ENCODE data around the gene APOL5.
"Not testable (repeated sequence)": the region's sequence is repeated elsewhere in the genome, so short reads cannot be mapped to it uniquely, and the experiment has no call there.

The APOL5 gene

GRCh38 chr22:35688913-35689675 is 28.6 kb upstream of the APOL5 start:
- H3K36me3 ChIP-seq (replicated peaks) = no peaks in the 10 kb centered on the region
- no peaks in the 10 kb centered on the region for H3K27me3 ChIP-seq (replicated peaks)
- no peak for TF ChIP-seq CTCF (IDR thresholded peaks at IDR 0.05; ENCODE audit: low read depth, low read length, missing control alignments)
- no peak overlapping the region for H3K27ac ChIP-seq
- in situ Hi-C loops (cut with HindIII; ENCODE audit: low pct_ligation_motif_present, low sequenced_read_pairs) = no loop called here
- H3K4me3 ChIP-seq (ENCODE audit: low read depth, low read length) = no peak overlapping the region
- no peak for DNase-seq

- in situ Hi-C loops (cut with HindIII; ENCODE audit: low pct_ligation_motif_present, low sequenced_read_pairs) = no loop called here
- DNase-seq = no peak
- no peaks in the 10 kb centered on the region for H3K36me3 ChIP-seq (replicated peaks)
- TF ChIP-seq CTCF (IDR thresholded peaks at IDR 0.05; ENCODE audit: low read depth, low read length, missing control alignments) = no peak
- no peaks in the 10 kb centered on the region for H3K27me3 ChIP-seq (replicated peaks)
- H3K27ac ChIP-seq = no peak overlapping the region
- no peak overlapping the region for H3K4me3 ChIP-seq (ENCODE audit: low read depth, low read length)
These were observed 27.7 kb upstream of the APOL5 start for GRCh38 chr22:35690001-35690400.

- no peak overlapping the region for H3K4me3 ChIP-seq (ENCODE audit: low read depth, low read length)
- H3K27me3 ChIP-seq (replicated peaks) = no peaks in the 10 kb centered on the region
- no peak for DNase-seq
- H3K36me3 ChIP-seq (replicated peaks) = no peaks in the 10 kb centered on the region
- TF ChIP-seq CTCF (IDR thresholded peaks at IDR 0.05; ENCODE audit: low read depth, low read length, missing control alignments) = no peak
- in situ Hi-C loops (cut with HindIII; ENCODE audit: low pct_ligation_motif_present, low sequenced_read_pairs) = no loop called here
- no peak overlapping the region for H3K27ac ChIP-seq
These were observed 22.5 kb upstream of the APOL5 start for GRCh38 chr22:35695202-35695601.

GRCh38 chr22:35697142-35697541 is 20.5 kb upstream of the APOL5 start:
- Histone ChIP-seq H3K27me3 (replicated peaks) (no peaks in the 10 kb centered on the region), H3K4me3 (ENCODE audit: low read depth, low read length) (no peak overlapping the region), H3K27ac (no peak overlapping the region), H3K36me3 (replicated peaks) (no peaks in the 10 kb centered on the region)
- in situ Hi-C loops (cut with HindIII; ENCODE audit: low pct_ligation_motif_present, low sequenced_read_pairs) = no loop called here
- no peak for TF ChIP-seq CTCF (IDR thresholded peaks at IDR 0.05; ENCODE audit: low read depth, low read length, missing control alignments)
- DNase-seq = no peak

- DNase-seq; H3K36me3 ChIP-seq (replicated peaks); H3K27me3 ChIP-seq (replicated peaks); H3K4me3 ChIP-seq (ENCODE audit: low read depth, low read length); H3K27ac ChIP-seq; in situ Hi-C loops (cut with HindIII; ENCODE audit: low pct_ligation_motif_present, low sequenced_read_pairs): not testable (repeated sequence)
These were observed 17.8 kb upstream of the APOL5 start for GRCh38 chr22:35699852-35700251.

GRCh38 chr22:35703861-35704584 is 13.6 kb upstream of the APOL5 start:
- DNase-seq = no peak
- in situ Hi-C loops (cut with HindIII; ENCODE audit: low pct_ligation_motif_present, low sequenced_read_pairs) = no loop called here
- no peaks in the 10 kb centered on the region for H3K36me3 ChIP-seq (replicated peaks)

More at GRCh38 chr22:35703861-35704584, 13.6 kb upstream of the APOL5 start:
- Histone ChIP-seq H3K27ac (no peak overlapping the region), H3K27me3 (replicated peaks) (no peaks in the 10 kb centered on the region), H3K4me3 (ENCODE audit: low read depth, low read length) (no peak overlapping the region)
- TF ChIP-seq CTCF (IDR thresholded peaks at IDR 0.05; ENCODE audit: low read depth, low read length, missing control alignments) = no peak

Measured in brain microvascular endothelial cell (primary cell).